K562 (cell line): ENCODE results near the gene RIT2. TPM values are rescaled to one million over a fixed set of nuclear protein-coding genes. Genes with fewer than 3 reads are reported as not detected.

ENCODE experiments used
- ATAC-seq: fragments of 200-7000 bp; cut with Tn5 transposase; 3 replicates; pipeline ENCODE4 v1.9.1; 2020; ENCODE audit warnings: moderate library complexity
- BruUV-seq: library from RNA; stranded (reverse); fragments of 400-500 nt; replicated peaks from 2 replicates; lab custom pipeline; 2021; lab: Mats Ljungman, UMichigan
- CTCF ChIA-PET: fragments of 300-600 bp; formaldehyde crosslinking; extraction: SDS; loops from one replicate; lab custom pipeline; 2021; ENCODE audit warnings: low intra/inter-chr PET ratio; lab: Yijun Ruan, JAX
- POLR2A ChIA-PET: fragments of 300-600, 350-650 bp; sonication (Branson Sonifier 250); formaldehyde crosslinking; extraction: SDS; loops from one replicate; lab custom pipeline; 2021; ENCODE audit warnings: antibody characterized with exemption, inconsistent platforms; lab: Yijun Ruan, JAX
- DNase-seq, 4 experiments: peaks; one replicate each; pipeline versions ENCODE4 v3.0.0 to v3.0.0-alpha.2; 2011 to 2018; ENCODE audit warnings: low spot score in 3 of 4, mixed read lengths in 3 of 4; ENCODE audit errors: extremely low read depth in 1 of 4
- FAIRE-seq: peaks from 2 replicates; lab custom pipeline; 2011; peaks lifted over from hg19 to GRCh38; lab: Jason Lieb, UNC
- H2AFZ ChIP-seq: 2 replicates; pipeline ENCODE4 v1.6.0; 2011; ENCODE audit warnings: low read depth, low read length, control low read depth, inconsistent platforms
- H3K27ac ChIP-seq: fragments of 200-600 bp; 3 replicates; pipeline ENCODE4 v1.8.0; 2011; ENCODE audit warnings: low read depth, mild to moderate bottlenecking, control low read depth, inconsistent platforms, low read length, moderate library complexity, mixed read lengths; ENCODE audit errors: extremely low read depth
- H3K27me3 ChIP-seq, 2 experiments: fragments of 300-600 bp in 1 of 2; 2 replicates in 1 of 2; 3 replicates in 1 of 2; pipeline versions ENCODE4 v1.6.0 to v1.8.0; 2011; ENCODE audit warnings: inconsistent platforms in 2 of 2, low read length in 2 of 2, mild to moderate bottlenecking in 1 of 2, mixed read lengths in 1 of 2, moderate library complexity in 1 of 2; ENCODE audit not compliant: control insufficient read depth in 2 of 2, insufficient read depth in 2 of 2
- H3K36me3 ChIP-seq: fragments of 300-600 bp; 3 replicates; pipeline ENCODE4 v1.8.0; 2011; ENCODE audit warnings: mild to moderate bottlenecking, low read length, inconsistent platforms; ENCODE audit not compliant: control insufficient read depth, insufficient read depth
- H3K4me1 ChIP-seq, 2 experiments: fragments of 200-600 bp in 1 of 2; replicated peaks in 1 of 2; 2 replicates in 1 of 2; 3 replicates in 1 of 2; pipeline versions ENCODE4 v1.5.1 to v1.8.0; 2011; ENCODE audit warnings: inconsistent platforms in 2 of 2, low read length in 2 of 2, mild to moderate bottlenecking in 1 of 2, mixed read lengths in 1 of 2, moderate library complexity in 1 of 2; ENCODE audit not compliant: control insufficient read depth in 2 of 2, insufficient read depth in 2 of 2
- H3K4me2 ChIP-seq: 2 replicates; pipeline ENCODE4 v1.6.1; 2011; ENCODE audit warnings: low read length, control low read depth, inconsistent platforms, mixed read lengths; ENCODE audit not compliant: insufficient read depth
- H3K4me3 ChIP-seq: fragments of 200-600 bp; sonication (generic), shearing (Covaris generic); 2 replicates; pipeline ENCODE4 v1.5.1; 2016; ENCODE audit warnings: control low read depth, inconsistent platforms
- H3K79me2 ChIP-seq: fragments of 200-600 bp; 3 replicates; pipeline ENCODE4 v1.8.0; 2011; ENCODE audit warnings: low read length, inconsistent platforms; ENCODE audit not compliant: control insufficient read depth, insufficient read depth
- H3K9ac ChIP-seq, 2 experiments: 2 replicates each; pipeline versions ENCODE4 v1.6.0 to v1.6.1; 2011; ENCODE audit warnings: low read depth in 2 of 2, low read length in 2 of 2, control low read depth in 1 of 2, inconsistent platforms in 1 of 2, mild to moderate bottlenecking in 1 of 2, mixed read lengths in 1 of 2; ENCODE audit not compliant: insufficient read depth in 1 of 2
- H3K9me1 ChIP-seq: one replicate; pipeline ENCODE4 v1.6.0; 2011; ENCODE audit warnings: inconsistent platforms, mild to moderate bottlenecking, low read length, moderate library complexity; ENCODE audit not compliant: control insufficient read depth, insufficient read depth
- H3K9me3 ChIP-seq: replicated peaks from 2 replicates; pipeline ENCODE4 v1.5.1; 2011; ENCODE audit warnings: low read depth, low read length, inconsistent platforms; ENCODE audit not compliant: control insufficient read depth, insufficient read depth
- H4K20me1 ChIP-seq: replicated peaks from 2 replicates; pipeline ENCODE4 v1.6.1; 2011; ENCODE audit warnings: low read length, inconsistent platforms, mixed read lengths; ENCODE audit not compliant: control insufficient read depth, insufficient read depth
- BRD9 ChIP-seq: fragments of 450-650 bp; IDR thresholded peaks from 2 replicates; pipeline ENCODE4 v1.6.1; 2018; ENCODE audit warnings: low read depth; ENCODE audit not compliant: partially characterized antibody
- HMGN3 ChIP-seq: IDR thresholded peaks from 2 replicates; pipeline ENCODE4 v1.6.1; 2011; ENCODE audit warnings: borderline replicate concordance, low read depth, mild to moderate bottlenecking, mixed read lengths, low read length; ENCODE audit not compliant: insufficient read length; ENCODE audit errors: extremely low read depth
- IRF2 ChIP-seq: sonication (generic); formaldehyde crosslinking; IDR thresholded peaks from 2 replicates; pipeline ENCODE4 v1.8.1; 2022; ENCODE audit warnings: mild to moderate bottlenecking, missing genetic modification reagents
- MTA1 ChIP-seq: fragments of 450-650 bp; IDR thresholded peaks from 2 replicates; pipeline ENCODE4 v1.6.1; 2017; ENCODE audit warnings: borderline replicate concordance
- MTA3 ChIP-seq: fragments of 450-650 bp; formaldehyde crosslinking; IDR thresholded peaks from 2 replicates; pipeline ENCODE4 v1.6.1; 2017; ENCODE audit warnings: mild to moderate bottlenecking, borderline replicate concordance
- NR2C1 ChIP-seq, 2 experiments: fragments of 450-650 bp; IDR thresholded peaks; 2 replicates each; pipeline ENCODE4 v1.6.1; 2017; ENCODE audit warnings: mild to moderate bottlenecking in 2 of 2, antibody characterized with exemption in 1 of 2, inconsistent platforms in 1 of 2, missing compliant biosample characterization in 1 of 2, missing genetic modification characterization in 1 of 2
- POLR2AphosphoS5 ChIP-seq: IDR thresholded peaks from 2 replicates; pipeline ENCODE4 v1.6.1; 2011; ENCODE audit warnings: mild to moderate bottlenecking, low read depth, low read length, moderate library complexity; ENCODE audit not compliant: control insufficient read depth, insufficient read depth
- RCOR1 ChIP-seq, 2 experiments: IDR thresholded peaks; 2 replicates each; pipeline ENCODE4 v1.6.1; 2012; ENCODE audit warnings: low read depth in 2 of 2, low read length in 2 of 2, borderline replicate concordance in 1 of 2, improper control_type of control experiment in 1 of 2
- SAP30 ChIP-seq: fragments of 200-600 bp; sonication (generic); IDR thresholded peaks from 2 replicates; pipeline ENCODE4 v1.6.1; 2012; ENCODE audit warnings: borderline replicate concordance, low read depth, mild to moderate bottlenecking, moderate library complexity, low read length, control low read depth, inconsistent platforms; ENCODE audit not compliant: insufficient read depth, poor library complexity, severe bottlenecking
- SMAD4 ChIP-seq: fragments of 250-450 bp; sonication (Bioruptor Pico); conservative IDR thresholded peaks from 2 replicates; pipeline ENCODE4 v1.8.0; 2021; ENCODE audit warnings: inconsistent platforms, mild to moderate bottlenecking, moderate library complexity
- SOX6 ChIP-seq: fragments of 450-650 bp; IDR thresholded peaks from 2 replicates; pipeline ENCODE4 v1.6.1; 2014; ENCODE audit warnings: mild to moderate bottlenecking
- SUPT5H ChIP-seq: fragments of 450-650 bp; IDR thresholded peaks from 2 replicates; pipeline ENCODE4 v1.6.1; 2016
- WHSC1 ChIP-seq: IDR thresholded peaks from one replicate; pipeline ENCODE4 v1.6.1; 2012; ENCODE audit warnings: low read length, control low read depth, inconsistent platforms
- ZKSCAN3 ChIP-seq: fragments of 250-450 bp; sonication (Bioruptor Pico); IDR thresholded peaks from 2 replicates; pipeline ENCODE4 v1.4.0; 2020
- ZNF644 ChIP-seq: fragments of 200-800 bp; sonication (Bioruptor generic); IDR thresholded peaks from 2 replicates; pipeline ENCODE4 v1.6.1; 2016; ENCODE audit warnings: low read depth, missing genetic modification characterization, missing compliant biosample characterization
- ZNF780A ChIP-seq: fragments of 250-450 bp; sonication (Bioruptor Pico); IDR thresholded peaks from 2 replicates; pipeline ENCODE4 v1.5.0; 2021; ENCODE audit warnings: mild to moderate bottlenecking
- ZNF785 ChIP-seq: fragments of 250-450 bp; sonication (Bioruptor Pico); IDR thresholded peaks from 2 replicates; pipeline ENCODE4 v1.4.0; 2020; ENCODE audit warnings: mild to moderate bottlenecking
- in situ Hi-C: fragments of 300-500 bp; cut with MboI; formaldehyde crosslinking; loops from 4 replicates; pipeline ENCODE4 v1.15.0; 2018; ENCODE audit warnings: inconsistent platforms, mixed read lengths
- intact Hi-C: fragments of 100-400 bp; cut with micrococcal nuclease; formaldehyde crosslinking; loops from 2 replicates; pipeline ENCODE4 v1.14.2; 2022
- polyA plus RNA-seq, 8 experiments: library from polyadenylated mRNA; depleted of rRNA in 4 of 8; stranded (reverse) in 5 of 8; unstranded in 3 of 8; fragments of >200 nt; fragmentation: Nextera tagmentation in 2 of 8; fragmentation: Illumina TruSeq in 1 of 8; extraction: Ambion mirVana in 2 of 8; extraction: Trizol in 1 of 8; gene quantifications; 2 replicates each; pipeline versions ENCODE4 v1.2.1 to v1.2.3, GENCODE V29; 2011 to 2014; ENCODE audit warnings: inconsistent platforms in 1 of 8, missing spikeins in 1 of 8
- total RNA-seq, 7 experiments: library from RNA; depleted of rRNA in 6 of 7; stranded (reverse); fragments of >200 nt in 6 of 7; fragmentation: Illumina TruSeq in 2 of 7; extraction: Trizol in 2 of 7; gene quantifications; 2 replicates each; pipeline versions ENCODE4 v1.2.1 to v1.2.3, GENCODE V29; 2011 to 2021; ENCODE audit warnings: low replicate concordance in 1 of 7
- TF ChIP-seq, protein P1 (sequence below): fragments of 450-650 bp; IDR thresholded peaks from one replicate; pipeline ENCODE4 v1.6.1; 2018; ENCODE audit warnings: mild to moderate bottlenecking, moderate library complexity; ENCODE audit not compliant: partially characterized antibody

The RIT2 gene
- total and polyA plus RNA-seq, 9 of the 15 experiments (the other 6 are each of a cell fraction or from before 2014, with no cell fraction given): not detected

GRCh38 chr18:43029414-43029813 is 86.1 kb downstream of the RIT2 start:
- ChIA-PET POLR2A (no interaction called here), CTCF (no interaction called here)
- intact Hi-C loops (no loop called here), in situ Hi-C loops (no loop called here)
- no peak overlapping the region for H3K4me3 ChIP-seq
- ATAC-seq (no peak), FAIRE-seq (no peak), DNase-seq (no peak)
- no peaks in the 10 kb centered on the region for H3K36me3 ChIP-seq
- no peaks in the 10 kb centered on the region for H3K9me1 ChIP-seq
- no peaks in the 10 kb centered on the region for H3K9me3 ChIP-seq
- no peak overlapping the region for H3K4me2 ChIP-seq
- H2AFZ ChIP-seq: no peak overlapping the region
- H3K9ac ChIP-seq: no peak overlapping the region
- H3K27me3 ChIP-seq: no peaks in the 10 kb centered on the region
- no peak for TF ChIP-seq SMAD4 (CRISPR knock-in tag)
- TF ChIP-seq HMGN3: no peak
- no peak for TF ChIP-seq ZNF644
- no peak for TF ChIP-seq RCOR1 (IDR thresholded peaks at IDR 0.05; ENCODE audit: borderline replicate concordance in 1 of 2, low read depth in 2 of 2, low read length in 2 of 2)
- no peak for TF ChIP-seq MTA1
- TF ChIP-seq SUPT5H: no peak
- no peak for TF ChIP-seq SAP30
- no peak for TF ChIP-seq BRD9
- TF ChIP-seq, protein P1, sequence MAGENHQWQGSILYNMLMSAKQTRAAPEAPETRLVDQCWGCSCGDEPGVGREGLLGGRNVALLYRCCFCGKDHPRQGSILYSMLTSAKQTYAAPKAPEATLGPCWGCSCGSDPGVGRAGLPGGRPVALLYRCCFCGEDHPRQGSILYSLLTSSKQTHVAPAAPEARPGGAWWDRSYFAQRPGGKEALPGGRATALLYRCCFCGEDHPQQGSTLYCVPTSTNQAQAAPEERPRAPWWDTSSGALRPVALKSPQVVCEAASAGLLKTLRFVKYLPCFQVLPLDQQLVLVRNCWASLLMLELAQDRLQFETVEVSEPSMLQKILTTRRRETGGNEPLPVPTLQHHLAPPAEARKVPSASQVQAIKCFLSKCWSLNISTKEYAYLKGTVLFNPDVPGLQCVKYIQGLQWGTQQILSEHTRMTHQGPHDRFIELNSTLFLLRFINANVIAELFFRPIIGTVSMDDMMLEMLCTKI: no peak
- no peak for TF ChIP-seq ZNF785 (CRISPR knock-in tag)
- no peak for TF ChIP-seq POLR2AphosphoS5
- TF ChIP-seq MTA3: no peak
- TF ChIP-seq IRF2 (CRISPR knock-in tag): no peak
- no peak for TF ChIP-seq ZKSCAN3
- TF ChIP-seq SOX6: no peak
- no peak for TF ChIP-seq ZNF780A (CRISPR knock-in tag)
- TF ChIP-seq WHSC1: no peak
- no peak for TF ChIP-seq NR2C1 (IDR thresholded peaks at IDR 0.05)
- TF ChIP-seq NR2C1 (tag; IDR thresholded peaks at IDR 0.05): no peak
- no peak overlapping the region for H3K27ac ChIP-seq
- BruUV-seq: no TSS peak
- no peaks in the 10 kb centered on the region for H3K4me1 ChIP-seq
- H3K79me2 ChIP-seq: no peaks in the 10 kb centered on the region
- H4K20me1 ChIP-seq: no peaks in the 10 kb centered on the region
